GM23338 (cell line): Measurements from ENCODE around the gene TMEM9. TPM values are rescaled to one million over a fixed set of nuclear protein-coding genes. Genes with fewer than 3 reads are reported as not detected.

Source experiments
- ATAC-seq: fragments of 200-7000 bp; cut with Tn5 transposase; 3 replicates; pipeline ENCODE4 v1.9.1; 2020
- DNase-seq: peaks from one replicate; pipeline ENCODE4 v3.0.0-alpha.2; 2015; ENCODE audit warnings: low spot score
- H2AFZ ChIP-seq: fragments of 200-600 bp; sonication (generic); 2 replicates; pipeline ENCODE4 v1.8.0; 2016; ENCODE audit warnings: antibody characterized with exemption, mild to moderate bottlenecking, moderate library complexity
- H3F3A ChIP-seq: fragments of 200-600 bp; sonication (generic); replicated peaks from 2 replicates; pipeline ENCODE4 v1.8.0; 2017; ENCODE audit warnings: antibody characterized with exemption, mixed run types, low read depth
- H3K27ac ChIP-seq: fragments of 200-600 bp; sonication (generic); 2 replicates; pipeline ENCODE4 v1.6.1; 2016; ENCODE audit warnings: low read depth
- H3K27me3 ChIP-seq: fragments of 200-600 bp; sonication (generic); 2 replicates; pipeline ENCODE4 v1.8.0; 2016; ENCODE audit warnings: mild to moderate bottlenecking, mixed run types, moderate library complexity; ENCODE audit not compliant: insufficient read depth
- H3K36me3 ChIP-seq: fragments of 200-600 bp; sonication (generic); 2 replicates; pipeline ENCODE4 v1.8.0; 2016; ENCODE audit warnings: mild to moderate bottlenecking; ENCODE audit not compliant: insufficient read depth
- H3K4me1 ChIP-seq: fragments of 200-600 bp; sonication (generic); 2 replicates; pipeline ENCODE4 v1.8.0; 2016; ENCODE audit warnings: mild to moderate bottlenecking, moderate library complexity; ENCODE audit not compliant: insufficient read depth
- H3K4me2 ChIP-seq: fragments of 200-600 bp; sonication (generic); 2 replicates; pipeline ENCODE4 v1.7.1; 2017; ENCODE audit warnings: mixed run types
- H3K4me3 ChIP-seq: fragments of 200-600 bp; sonication (generic); 2 replicates; pipeline ENCODE4 v1.6.1; 2016; ENCODE audit warnings: mixed run types
- H3K79me2 ChIP-seq: fragments of 200-600 bp; sonication (generic); replicated peaks from 2 replicates; pipeline ENCODE4 v1.8.0; 2017; ENCODE audit warnings: mild to moderate bottlenecking; ENCODE audit not compliant: insufficient read depth
- H3K9me2 ChIP-seq: fragments of 200-600 bp; sonication (generic); 2 replicates; pipeline ENCODE4 v1.8.0; 2017; ENCODE audit not compliant: insufficient read depth
- H4K20me1 ChIP-seq: fragments of 200-600 bp; sonication (generic); replicated peaks from 2 replicates; pipeline ENCODE4 v1.8.0; 2017; ENCODE audit warnings: mild to moderate bottlenecking; ENCODE audit not compliant: insufficient read depth
- H3K27ac Mint-ChIP-seq: 2 replicates; pipeline ENCODE4 v1.8.0; 2020; ENCODE audit warnings: inconsistent platforms, mild to moderate bottlenecking, moderate library complexity, mixed read lengths
- H3K27me3 Mint-ChIP-seq: 3 replicates; pipeline ENCODE4 v1.8.0; 2022; ENCODE audit warnings: low read depth, mild to moderate bottlenecking, moderate library complexity, mixed read lengths, inconsistent platforms; ENCODE audit not compliant: insufficient read depth, poor library complexity
- H3K36me3 Mint-ChIP-seq: 3 replicates; pipeline ENCODE4 v1.8.0; 2021; ENCODE audit warnings: low read depth, mild to moderate bottlenecking, inconsistent platforms, moderate library complexity, mixed read lengths
- H3K4me1 Mint-ChIP-seq: 3 replicates; pipeline ENCODE4 v1.8.0; 2020; ENCODE audit warnings: mild to moderate bottlenecking, inconsistent platforms, mixed read lengths
- H3K4me3 Mint-ChIP-seq: 3 replicates; pipeline ENCODE4 v1.8.0; 2021; ENCODE audit warnings: moderate library complexity, mild to moderate bottlenecking, inconsistent platforms, mixed read lengths
- H3K9me3 Mint-ChIP-seq: 3 replicates; pipeline ENCODE4 v1.8.0; 2020; ENCODE audit warnings: moderate library complexity, mild to moderate bottlenecking, inconsistent platforms, mixed read lengths
- CREB1 ChIP-seq: fragments of 250-450 bp; sonication (Bioruptor Pico); IDR thresholded peaks from 2 replicates; pipeline ENCODE4 v1.5.0; 2020; ENCODE audit warnings: low read depth, mild to moderate bottlenecking, moderate library complexity
- CTCF ChIP-seq, 2 experiments: fragments of 200-600 bp in 1 of 2; sonication (generic) in 1 of 2; conservative IDR thresholded peaks; 2 replicates each; pipeline versions ENCODE4 v1.5.1 to v1.6.1; 2016 to 2017; ENCODE audit warnings: antibody characterized with exemption in 2 of 2, low read depth in 2 of 2, mild to moderate bottlenecking in 2 of 2, moderate library complexity in 1 of 2
- ETS1 ChIP-seq: IDR thresholded peaks from 2 replicates; pipeline ENCODE4 v1.6.1; 2016; ENCODE audit warnings: antibody characterized with exemption
- EZH2 ChIP-seq: fragments of 200-600 bp; sonication (generic); IDR thresholded peaks from one replicate; pipeline ENCODE4 v1.8.0; 2017; ENCODE audit warnings: antibody characterized with exemption, mild to moderate bottlenecking, low read depth; ENCODE audit not compliant: unreplicated experiment
- EZH2phosphoT487 ChIP-seq: fragments of 200-600 bp; sonication (generic); IDR thresholded peaks from one replicate; pipeline ENCODE4 v1.8.1; 2018; ENCODE audit warnings: antibody characterized with exemption; ENCODE audit not compliant: unreplicated experiment
- JUNB ChIP-seq: IDR thresholded peaks from one replicate; pipeline ENCODE4 v1.6.1; 2016; ENCODE audit warnings: antibody characterized with exemption; ENCODE audit not compliant: unreplicated experiment
- NANOG ChIP-seq: IDR thresholded peaks from 2 replicates; pipeline ENCODE4 v1.6.1; 2016; ENCODE audit warnings: antibody characterized with exemption, borderline replicate concordance
- POLR2AphosphoS5 ChIP-seq: IDR thresholded peaks from 2 replicates; pipeline ENCODE4 v1.6.1; 2016; ENCODE audit warnings: antibody characterized with exemption, low read depth
- REST ChIP-seq: IDR thresholded peaks from one replicate; pipeline ENCODE4 v1.6.1; 2018; ENCODE audit warnings: antibody characterized with exemption; ENCODE audit not compliant: unreplicated experiment
- STAT1 ChIP-seq: IDR thresholded peaks from one replicate; pipeline ENCODE4 v1.6.1; 2016; ENCODE audit warnings: antibody characterized with exemption; ENCODE audit not compliant: unreplicated experiment
- ZNF114 ChIP-seq: fragments of 250-450 bp; sonication (Bioruptor Pico); IDR thresholded peaks from 2 replicates; pipeline ENCODE4 v1.5.0; 2020; ENCODE audit warnings: mild to moderate bottlenecking, moderate library complexity
- ZNF331 ChIP-seq: fragments of 250-450 bp; sonication (Bioruptor Pico); IDR thresholded peaks from 2 replicates; pipeline ENCODE4 v1.5.0; 2020; ENCODE audit warnings: low read depth, mild to moderate bottlenecking, moderate library complexity
- polyA plus RNA-seq: library from polyadenylated mRNA; unstranded; fragments of >200 nt; fragmentation: Nextera tagmentation; extraction: Ambion mirVana; gene quantifications from 2 replicates; pipeline ENCODE4 v1.2.1, GENCODE V29; 2016
- total RNA-seq: library from RNA; depleted of rRNA; stranded (reverse); fragments of >200 nt; shearing (Covaris generic); gene quantifications from 2 replicates; pipeline ENCODE4 v1.2.3, GENCODE V29; 2014

TMEM9 gene
- total and polyA plus RNA-seq, 2 experiments from 2014 or later = 78.6 to 147 TPM

GRCh38 chr1:201142849-201143725 lies 11.2 kb downstream of the TMEM9 start:
- ATAC-seq = no peak
- Histone ChIP-seq H3K4me1 (no peaks in the 10 kb centered on the region), H3K27ac (no peak overlapping the region), H3K36me3 (peaks cover 23% of the 10 kb centered on the region), H3K9me2 (no peaks in the 10 kb centered on the region), H3K79me2 (no peaks in the 10 kb centered on the region), H2AFZ (no peak overlapping the region), H3F3A (no peaks in the 10 kb centered on the region), H4K20me1 (peaks cover 11% of the 10 kb centered on the region; the same call in 1 of the 2 replicates), H3K27me3 (no peaks in the 10 kb centered on the region), H3K4me2 (no peak overlapping the region), H3K4me3 (no peak overlapping the region)
- H3K36me3 Mint-ChIP-seq = peaks cover 89% of the 10 kb centered on the region
- no peak for TF ChIP-seq REST
- H3K4me3 Mint-ChIP-seq = no peak overlapping the region
- H3K4me1 Mint-ChIP-seq = no peaks in the 10 kb centered on the region
- no peak for DNase-seq
- no peak overlapping the region for H3K27ac Mint-ChIP-seq
- no peaks in the 10 kb centered on the region for H3K9me3 Mint-ChIP-seq
- peaks cover 3% of the 10 kb centered on the region for H3K27me3 Mint-ChIP-seq

- H3K27me3 Mint-ChIP-seq = peaks cover 3% of the 10 kb centered on the region
- no peak for TF ChIP-seq NANOG
- no peak for TF ChIP-seq REST
- TF ChIP-seq ZNF331 (CRISPR knock-in tag) = no peak
- TF ChIP-seq STAT1 = no peak
- TF ChIP-seq JUNB = no peak
- TF ChIP-seq EZH2 = no peak
- TF ChIP-seq ZNF114 (CRISPR knock-in tag) = no peak
- no peak for TF ChIP-seq ETS1
- TF ChIP-seq POLR2AphosphoS5 = no peak
- TF ChIP-seq CTCF (conservative IDR thresholded peaks at IDR 0.05; ENCODE audit: low read depth in 2 of 2) = no peak
- no peak for TF ChIP-seq CREB1 (CRISPR knock-in tag)
- no peak for TF ChIP-seq EZH2phosphoT487
Measured at GRCh38 chr1:201142011-201142848, 12.0 kb downstream of the TMEM9 start.

More at GRCh38 chr1:201142011-201142848, 12.0 kb downstream of the TMEM9 start:
- Histone ChIP-seq H3K79me2 (no peaks in the 10 kb centered on the region), H3K27ac (no peak overlapping the region), H3F3A (no peaks in the 10 kb centered on the region), H3K4me3 (no peak overlapping the region), H4K20me1 (peaks cover 5% of the 10 kb centered on the region; the same call in 1 of the 2 replicates), H3K27me3 (no peaks in the 10 kb centered on the region), H2AFZ (no peak overlapping the region), H3K36me3 (peaks cover 23% of the 10 kb centered on the region), H3K4me1 (no peaks in the 10 kb centered on the region), H3K4me2 (no peak overlapping the region), H3K9me2 (no peaks in the 10 kb centered on the region)
- no peak for DNase-seq
- Mint-ChIP-seq H3K4me1 (no peaks in the 10 kb centered on the region), H3K27ac (no peak overlapping the region), H3K4me3 (no peak overlapping the region), H3K9me3 (no peaks in the 10 kb centered on the region), H3K36me3 (peaks cover 82% of the 10 kb centered on the region)
- no peak for ATAC-seq
